ENCODE data around the gene NEIL1.
"Not testable (repeated sequence)": the region's sequence is repeated elsewhere in the genome, so short reads cannot be mapped to it uniquely, and the experiment has no call there.

Gene NEIL1

DNA sequence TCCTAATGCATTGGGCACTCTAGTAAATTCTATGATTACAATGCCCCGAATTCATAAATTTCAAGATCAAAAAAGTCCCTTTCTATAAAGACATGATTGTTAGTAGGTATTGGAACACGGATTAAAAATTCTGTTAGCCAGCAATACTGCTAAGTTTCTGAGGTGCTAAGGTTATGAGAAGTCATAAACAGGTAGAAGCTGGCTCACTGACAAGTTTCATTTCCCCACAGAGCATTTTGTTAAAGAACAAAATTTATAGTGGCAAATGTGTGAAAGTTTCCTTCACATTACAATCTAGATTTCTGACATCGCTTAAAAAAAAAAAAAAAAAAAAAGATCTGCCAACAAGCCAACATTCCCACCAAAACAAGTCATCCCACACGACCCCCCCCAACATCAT lies 33.9 kb downstream of the NEIL1 start:
- DNase-seq (ENCODE audit: low read depth) = no peak

- not testable (repeated sequence) for DNase-seq (ENCODE audit: low read depth)
These were observed 37.1 kb downstream of the NEIL1 start for GRCh38 chr15:75383986-75384385.

DNA sequence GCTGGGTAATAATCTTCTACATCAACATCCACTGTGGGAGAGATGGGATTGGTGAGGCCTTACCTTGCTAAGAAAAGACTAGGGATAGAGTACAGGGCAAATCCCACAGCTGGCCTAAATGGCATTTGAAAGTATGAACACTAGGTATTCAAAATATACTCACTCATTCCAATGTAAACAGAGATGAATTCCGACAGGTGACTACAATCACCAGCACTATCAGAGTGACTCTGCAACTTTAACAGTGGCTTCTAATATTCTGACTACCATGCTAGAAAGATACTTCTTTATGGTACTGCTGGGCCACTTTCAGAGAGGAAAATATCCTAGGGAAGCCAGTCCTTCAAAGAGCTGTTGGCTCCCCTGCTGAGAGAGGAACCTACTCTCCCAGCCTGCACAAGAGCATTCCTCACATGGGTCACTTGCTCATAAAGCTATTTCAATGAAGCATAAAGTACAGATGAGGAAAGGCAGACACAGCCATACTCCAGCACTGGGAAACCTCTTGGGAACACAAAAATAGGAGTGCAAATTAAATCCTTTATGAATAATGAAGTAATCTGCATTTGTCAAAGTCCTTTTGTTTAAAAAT lies 43.0 kb downstream of the NEIL1 start:
- DNase-seq (ENCODE audit: low read depth) = no peak

DNA sequence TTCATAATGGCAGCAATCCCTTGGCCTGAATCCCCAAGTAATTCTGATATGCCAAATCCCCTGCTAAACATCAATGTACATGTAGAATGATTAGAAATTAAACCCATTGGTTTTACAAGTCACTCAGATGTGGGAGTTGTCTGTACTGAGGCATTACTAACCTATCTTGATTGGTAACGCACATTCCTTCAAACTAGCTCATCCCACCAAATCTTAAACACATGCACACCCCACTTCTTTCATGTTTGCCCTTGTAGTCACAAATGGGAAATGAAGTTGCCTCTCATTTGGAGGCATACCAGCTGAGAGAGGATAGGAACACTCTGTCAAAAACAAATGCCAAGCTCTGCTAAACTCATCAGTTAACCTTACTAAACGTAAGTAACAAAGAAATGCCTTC lies 50.7 kb downstream of the NEIL1 start:
- DNase-seq (ENCODE audit: low read depth) = peak; percentile 49

- DNase-seq (ENCODE audit: low read depth) = no peak
These were observed 57.1 kb downstream of the NEIL1 start for GRCh38 chr15:75403892-75404291.
